Activated T-helper 1 cell treated with anti-CD3 and anti-CD28 coated beads, Interleukin-12 subunit alpha, Interleukin-12 subunit beta, Interleukin-2, Interleukin-4 antibody, amounts not matched to agents 30 ng/mL and 10 ng/mL and 1 ng/mL, durations not matched to agents 14 hours and 24 hours and 36 hours (primary cell): ENCODE measurements around the gene SOS1. TPM values are rescaled to one million over a fixed set of nuclear protein-coding genes. Genes with fewer than 3 reads are reported as not detected.

ENCODE experiments used
- DNase-seq: peaks from one replicate; pipeline ENCODE4 v3.0.0; 2021; ENCODE audit warnings: low spot score
- H3K27ac Mint-ChIP-seq: one replicate; pipeline ENCODE4 v1.8.0; 2021; ENCODE audit warnings: mild to moderate bottlenecking, mixed read lengths
- H3K27me3 Mint-ChIP-seq: one replicate; pipeline ENCODE4 v1.8.0; 2022; ENCODE audit warnings: mild to moderate bottlenecking, moderate library complexity, mixed read lengths; ENCODE audit not compliant: insufficient read depth
- H3K36me3 Mint-ChIP-seq: one replicate; pipeline ENCODE4 v1.8.0; 2021; ENCODE audit warnings: low read depth, mixed read lengths
- H3K4me1 Mint-ChIP-seq: one replicate; pipeline ENCODE4 v1.8.0; 2021; ENCODE audit warnings: low read depth, mixed read lengths
- H3K4me3 Mint-ChIP-seq: one replicate; pipeline ENCODE4 v1.8.0; 2021; ENCODE audit warnings: mild to moderate bottlenecking, moderate library complexity, mixed read lengths
- H3K9me3 Mint-ChIP-seq: one replicate; pipeline ENCODE4 v1.8.0; 2021; ENCODE audit warnings: mixed read lengths
- intact Hi-C: fragments of 100-400 bp; cut with micrococcal nuclease; formaldehyde crosslinking; loops from one replicate; pipeline ENCODE4 v1.15.1; 2024
- total RNA-seq: library from RNA; stranded (reverse); gene quantifications from 2 replicates; pipeline ENCODE4 v1.2.3, GENCODE V29; 2022

SOS1 gene
- total RNA-seq, 1 donor from 2014 or later: 55.1 TPM

DNA sequence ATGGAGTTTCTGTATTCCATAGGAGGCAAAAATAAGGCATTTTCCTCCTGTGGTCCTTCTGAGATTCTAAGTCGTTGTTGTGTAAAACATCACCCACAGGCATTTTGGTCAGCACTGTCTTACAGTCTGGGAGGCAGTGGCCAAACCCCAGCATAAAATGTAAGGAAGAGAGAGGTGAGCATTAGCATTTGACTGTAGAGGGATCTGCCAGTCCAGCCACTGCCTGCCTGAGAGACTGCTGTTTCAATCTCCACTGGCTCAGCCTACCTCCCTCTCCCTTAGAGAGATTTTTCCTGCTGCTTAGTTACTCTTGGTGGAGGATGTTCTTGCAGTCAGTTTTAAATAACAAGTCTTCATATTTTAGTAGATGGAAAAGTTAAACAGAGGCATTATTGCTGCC, 154.2 kb downstream of the SOS1 start:
- Mint-ChIP-seq H3K4me3 (no peak overlapping the region), H3K4me1 (no peaks in the 10 kb centered on the region), H3K27ac (no peak overlapping the region), H3K36me3 (peaks cover 1% of the 10 kb centered on the region), H3K9me3 (no peaks in the 10 kb centered on the region), H3K27me3 (peaks cover 25% of the 10 kb centered on the region)
- intact Hi-C loops: no loop called here
- no peak for DNase-seq

DNA sequence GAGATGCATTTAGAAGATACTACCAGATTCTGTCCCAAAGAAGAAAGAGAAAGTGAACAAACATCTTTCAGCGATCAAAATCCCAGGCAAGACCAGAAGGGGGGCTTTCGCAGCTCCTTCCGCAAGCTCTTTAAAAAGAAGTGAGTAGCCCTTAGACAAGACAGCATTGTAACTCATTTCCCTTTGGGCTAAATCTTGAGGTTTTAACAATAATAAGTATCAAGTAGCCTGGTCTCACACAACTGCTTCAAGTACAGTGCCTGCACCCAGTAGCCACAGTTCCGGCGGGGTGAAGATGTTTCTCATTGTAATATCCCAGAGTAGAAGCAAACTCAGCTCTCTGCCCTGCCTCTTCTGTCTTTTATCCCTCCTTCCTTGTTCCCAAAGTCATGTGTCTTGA, 154.8 kb downstream of the SOS1 start:
- DNase-seq: no peak
- peaks cover 28% of the 10 kb centered on the region for H3K27me3 Mint-ChIP-seq
- H3K4me1 Mint-ChIP-seq: no peaks in the 10 kb centered on the region

DNA sequence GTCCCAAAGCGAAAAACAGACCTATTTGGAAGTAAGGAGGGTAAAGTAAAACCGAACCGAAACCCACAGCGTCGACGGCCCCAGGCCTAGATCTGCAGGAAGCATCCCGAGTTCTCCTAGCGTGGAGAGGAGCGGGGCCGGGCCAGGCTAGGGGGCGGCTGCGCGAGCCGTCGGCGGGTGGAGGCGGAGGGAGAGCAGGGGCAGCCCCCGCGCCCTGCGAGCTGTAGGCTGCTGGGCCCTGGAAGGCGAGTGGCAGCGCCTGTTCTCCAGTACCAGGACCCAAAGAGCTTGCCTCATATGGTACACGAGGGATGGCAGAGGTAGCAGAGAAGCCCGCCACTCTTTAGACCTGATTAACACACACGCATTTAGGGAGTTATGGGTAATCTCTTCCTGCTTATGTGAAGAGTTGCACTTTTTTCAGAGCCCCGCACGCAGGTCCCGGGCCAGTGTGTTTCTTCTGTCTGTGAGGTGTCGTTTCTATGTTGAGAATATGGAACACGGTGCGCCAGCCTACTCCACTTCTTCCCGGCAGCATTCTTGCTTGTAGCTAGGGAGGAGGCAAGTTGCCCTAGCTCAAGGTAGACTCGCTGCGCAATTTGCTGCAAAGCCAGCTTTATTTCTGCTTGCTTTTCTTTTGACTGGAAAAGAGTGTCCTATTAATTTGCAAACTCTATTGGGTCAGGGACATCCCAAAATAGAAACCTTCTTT, 160.1 kb downstream of the SOS1 start:
- Mint-ChIP-seq H3K4me1 (peaks cover 4% of the 10 kb centered on the region), H3K4me3 (peak overlapping the region; percentile 46), H3K27ac (no peak overlapping the region), H3K27me3 (peaks cover 52% of the 10 kb centered on the region), H3K9me3 (no peaks in the 10 kb centered on the region), H3K36me3 (peaks cover 1% of the 10 kb centered on the region)
- intact Hi-C loops: loop anchor here (5.0 kb wide), 1 partner anchor 267 kb away; no protein-coding TSS in a partner anchor
- no peak for DNase-seq

More for the DNA sequence above, 154.8 kb downstream of the SOS1 start:
- Mint-ChIP-seq H3K4me3 (no peak overlapping the region), H3K9me3 (no peaks in the 10 kb centered on the region), H3K27ac (no peak overlapping the region), H3K36me3 (no peaks in the 10 kb centered on the region)
- intact Hi-C loops: no loop called here

DNA sequence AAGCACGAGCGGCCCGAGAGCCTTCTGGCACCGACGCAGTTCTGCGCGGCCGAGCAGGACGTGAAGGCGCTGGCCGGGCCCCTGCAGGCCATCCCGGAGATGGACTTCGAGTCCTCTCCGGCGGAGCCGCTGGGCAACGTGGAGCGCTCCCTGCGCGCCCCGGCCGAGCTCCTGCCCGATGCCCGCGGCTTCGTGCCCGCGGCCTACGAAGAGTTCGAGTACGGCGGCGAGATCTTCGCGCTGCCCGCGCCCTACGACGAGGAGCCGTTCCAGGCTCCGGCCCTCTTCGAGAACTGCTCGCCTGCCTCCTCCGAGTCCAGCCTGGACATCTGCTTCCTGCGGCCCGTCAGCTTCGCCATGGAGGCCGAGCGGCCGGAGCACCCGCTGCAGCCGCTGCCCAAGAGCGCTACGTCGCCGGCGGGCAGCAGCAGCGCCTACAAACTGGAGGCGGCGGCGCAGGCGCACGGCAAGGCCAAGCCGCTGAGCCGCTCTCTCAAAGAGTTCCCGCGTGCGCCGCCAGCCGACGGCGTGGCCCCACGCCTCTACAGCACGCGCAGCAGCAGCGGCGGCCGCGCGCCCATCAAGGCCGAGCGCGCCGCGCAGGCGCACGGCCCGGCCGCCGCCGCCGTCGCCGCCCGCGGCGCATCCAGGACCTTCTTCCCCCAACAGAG, 160.8 kb downstream of the SOS1 start:
- H3K36me3 Mint-ChIP-seq: peaks cover 1% of the 10 kb centered on the region
- H3K4me1 Mint-ChIP-seq: peaks cover 4% of the 10 kb centered on the region
- H3K9me3 Mint-ChIP-seq: no peaks in the 10 kb centered on the region
- peak; percentile 59 for DNase-seq
- peaks cover 53% of the 10 kb centered on the region for H3K27me3 Mint-ChIP-seq
- H3K27ac Mint-ChIP-seq: no peak overlapping the region
- peak overlapping the region; percentile 45 for H3K4me3 Mint-ChIP-seq
- intact Hi-C loops: loop anchor here (5.0 kb wide), 1 partner anchor 267 kb away; no protein-coding TSS in a partner anchor

GRCh38 chr2:38959466-38959865, 161.4 kb downstream of the SOS1 start:
- no peaks in the 10 kb centered on the region for H3K9me3 Mint-ChIP-seq
- peaks cover 57% of the 10 kb centered on the region for H3K27me3 Mint-ChIP-seq
- H3K36me3 Mint-ChIP-seq: peaks cover 1% of the 10 kb centered on the region
- peak overlapping the region; percentile 72 for H3K4me3 Mint-ChIP-seq
- intact Hi-C loops: no loop called here
- H3K27ac Mint-ChIP-seq: no peak overlapping the region
- H3K4me1 Mint-ChIP-seq: peaks cover 4% of the 10 kb centered on the region
- no peak for DNase-seq

- H3K9me3 Mint-ChIP-seq: no peaks in the 10 kb centered on the region
- peaks cover 1% of the 10 kb centered on the region for H3K36me3 Mint-ChIP-seq
- H3K4me1 Mint-ChIP-seq: peaks cover 4% of the 10 kb centered on the region
- peaks cover 62% of the 10 kb centered on the region for H3K27me3 Mint-ChIP-seq
- no peak overlapping the region for H3K27ac Mint-ChIP-seq
- no peak for DNase-seq
- intact Hi-C loops: no loop called here
- H3K4me3 Mint-ChIP-seq: no peak overlapping the region
Measured at GRCh38 chr2:38957972-38958371, 162.9 kb downstream of the SOS1 start.

DNA sequence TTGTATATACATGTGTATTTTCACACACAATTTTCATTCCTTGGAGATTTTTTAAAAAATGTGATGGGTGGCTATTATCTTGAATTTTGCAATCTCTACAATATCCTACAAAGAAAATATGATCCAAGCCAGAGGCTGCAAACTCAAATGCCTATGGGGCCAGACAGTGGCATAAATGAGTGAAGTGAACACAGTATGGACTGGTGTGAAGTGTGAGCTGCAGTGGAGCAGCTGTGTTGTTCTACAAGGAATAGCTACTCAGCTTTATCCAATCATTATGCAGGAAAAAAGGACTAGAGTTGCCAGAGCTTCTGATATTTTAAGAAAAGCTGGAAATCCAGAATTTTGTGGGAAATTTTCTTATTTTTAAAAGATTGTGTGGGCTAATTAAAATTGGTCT, 169.1 kb downstream of the SOS1 start:
- intact Hi-C loops: no loop called here
- no peak overlapping the region for H3K4me3 Mint-ChIP-seq
- H3K27me3 Mint-ChIP-seq: peaks cover 31% of the 10 kb centered on the region
- H3K36me3 Mint-ChIP-seq: no peaks in the 10 kb centered on the region
- H3K27ac Mint-ChIP-seq: no peak overlapping the region
- no peaks in the 10 kb centered on the region for H3K9me3 Mint-ChIP-seq
- DNase-seq: no peak
- H3K4me1 Mint-ChIP-seq: no peaks in the 10 kb centered on the region

GRCh38 chr2:38948995-38949394, 171.9 kb downstream of the SOS1 start:
- H3K27ac Mint-ChIP-seq: no peak overlapping the region
- H3K9me3 Mint-ChIP-seq: no peaks in the 10 kb centered on the region
- DNase-seq: no peak
- H3K27me3 Mint-ChIP-seq: peaks cover 15% of the 10 kb centered on the region
- H3K4me3 Mint-ChIP-seq: no peak overlapping the region
- no peaks in the 10 kb centered on the region for H3K36me3 Mint-ChIP-seq
- intact Hi-C loops: loop anchor here (5.0 kb wide), 2 partner anchors 88 to 298 kb away; no protein-coding TSS in a partner anchor
- H3K4me1 Mint-ChIP-seq: no peaks in the 10 kb centered on the region

GRCh38 chr2:38948387-38948882, 172.4 kb downstream of the SOS1 start:
- Mint-ChIP-seq H3K4me3 (no peak overlapping the region), H3K36me3 (no peaks in the 10 kb centered on the region), H3K27me3 (peaks cover 10% of the 10 kb centered on the region), H3K4me1 (no peaks in the 10 kb centered on the region), H3K9me3 (no peaks in the 10 kb centered on the region), H3K27ac (no peak overlapping the region)
- DNase-seq: no peak
- intact Hi-C loops: loop anchor here (5.0 kb wide), 2 partner anchors 89 to 299 kb away; no protein-coding TSS in a partner anchor

GRCh38 chr2:38947241-38948239, 173.3 kb downstream of the SOS1 start:
- Mint-ChIP-seq H3K4me1 (no peaks in the 10 kb centered on the region), H3K27me3 (peaks cover 6% of the 10 kb centered on the region), H3K9me3 (no peaks in the 10 kb centered on the region), H3K4me3 (no peak overlapping the region), H3K36me3 (no peaks in the 10 kb centered on the region), H3K27ac (no peak overlapping the region)
- intact Hi-C loops: loop anchor here (1.0 to 5.0 kb wide), 4 partner anchors 90 to 300 kb away; no protein-coding TSS in a partner anchor
- DNase-seq: peak; percentile 38

DNA sequence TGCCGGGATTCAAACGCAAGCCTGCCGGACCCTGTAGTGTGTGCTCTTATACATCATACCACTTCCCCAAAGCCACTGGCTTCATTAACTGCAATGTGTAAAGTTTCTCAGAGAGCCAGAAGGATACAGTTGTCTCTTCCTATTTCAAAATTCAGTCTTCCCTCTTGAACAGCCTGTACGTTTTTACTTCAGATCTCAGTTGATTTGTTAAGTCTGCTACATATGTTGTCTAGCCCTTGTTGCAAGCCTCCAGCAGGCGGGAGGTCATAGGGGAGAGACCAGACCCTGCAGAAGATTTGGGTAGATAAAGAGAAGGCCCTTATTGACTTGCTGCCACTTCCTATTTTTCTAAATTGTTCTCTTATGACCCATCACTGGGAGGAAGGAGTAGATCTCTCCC, 174.9 kb downstream of the SOS1 start:
- intact Hi-C loops: loop anchor here (5.0 kb wide), 2 partner anchors 91 to 301 kb away; no protein-coding TSS in a partner anchor

GRCh38 chr2:38945372-38945771, 175.5 kb downstream of the SOS1 start:
- Mint-ChIP-seq H3K27me3 (peaks cover 7% of the 10 kb centered on the region), H3K4me3 (no peak overlapping the region), H3K4me1 (no peaks in the 10 kb centered on the region), H3K27ac (no peak overlapping the region), H3K9me3 (no peaks in the 10 kb centered on the region), H3K36me3 (no peaks in the 10 kb centered on the region)
- intact Hi-C loops: loop anchor here (5.0 kb wide), 2 partner anchors 92 to 302 kb away; no protein-coding TSS in a partner anchor
- no peak for DNase-seq

More for the DNA sequence above, 174.9 kb downstream of the SOS1 start:
- Mint-ChIP-seq H3K36me3 (no peaks in the 10 kb centered on the region), H3K9me3 (no peaks in the 10 kb centered on the region), H3K27ac (no peak overlapping the region), H3K4me1 (no peaks in the 10 kb centered on the region), H3K27me3 (peaks cover 7% of the 10 kb centered on the region), H3K4me3 (no peak overlapping the region)
- DNase-seq: no peak
